ENCODE measurements around the gene OPCML. TPM values are rescaled to one million over a fixed set of nuclear protein-coding genes. Genes with fewer than 3 reads are reported as not detected.

Gene OPCML
- polyA plus RNA-seq, 3 donors: not detected

DNA sequence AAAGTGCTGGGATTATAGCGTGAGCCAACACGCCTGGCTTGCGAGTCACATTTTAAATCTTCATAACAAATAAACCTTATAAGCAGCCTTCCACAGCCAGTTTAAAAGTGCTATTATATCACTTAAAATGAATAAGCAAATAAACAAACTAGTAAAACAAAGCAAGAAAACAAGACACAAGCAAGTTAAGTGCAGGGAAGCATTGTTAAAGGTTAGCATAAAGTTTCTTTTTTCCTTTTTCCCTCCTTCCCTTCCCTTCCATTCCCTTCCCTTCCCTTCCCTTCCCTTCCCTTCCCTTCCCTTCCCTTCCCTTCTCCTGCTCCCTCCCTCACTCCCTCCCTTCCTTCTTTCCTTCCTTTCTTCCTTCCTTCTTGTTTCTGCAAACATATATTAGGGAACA is 278.7 kb downstream of the OPCML start:
- WGBS (ENCODE audit: insufficient coverage): 93% methylated on average over 3 of the region's 3 CpGs
- H3K4me1 Mint-ChIP-seq: no peaks in the 10 kb centered on the region
- peaks cover 4 to 5% (median 5%) of the 10 kb centered on the region in 3 donors for H3K27me3 Mint-ChIP-seq (ENCODE audit: low read depth in 3 of 3)
- H3K36me3 Mint-ChIP-seq: no peaks in the 10 kb centered on the region
- Histone ChIP-seq H4K20me1 (ENCODE audit: insufficient read depth, low read length) (no peaks in the 10 kb centered on the region), H3K9me3 (replicated peaks in 1 of 2; ENCODE audit: control insufficient read depth in 1 of 2, insufficient read depth in 1 of 2, low read length in 2 of 2) (no peaks in the 10 kb centered on the region), H3K4me3 (replicated peaks in 1 of 3; ENCODE audit: low read depth in 2 of 3, low read length in 3 of 3) (no peak overlapping the region), H3K9ac (ENCODE audit: insufficient read depth, low read length, poor library complexity, severe bottlenecking) (no peak overlapping the region), H2AFZ (ENCODE audit: insufficient read depth, low read depth, low read length, poor library complexity, severe bottlenecking) (no peak overlapping the region), H3K27ac (ENCODE audit: low read depth in 1 of 2, low read length in 2 of 2) (no peak overlapping the region), H3K27me3 (ENCODE audit: control insufficient read depth in 2 of 2, insufficient read depth in 2 of 2, low read length in 2 of 2) (no peaks in the 10 kb centered on the region), H3K36me3 (replicated peaks in 1 of 2; ENCODE audit: control insufficient read depth in 1 of 2, insufficient read depth in 2 of 2, low read length in 2 of 2) (no peaks in the 10 kb centered on the region), H3K79me2 (ENCODE audit: insufficient read depth, low read length) (no peaks in the 10 kb centered on the region), H3K4me1 (ENCODE audit: control insufficient read depth in 1 of 2, insufficient read depth in 2 of 2, low read length in 2 of 2) (no peaks in the 10 kb centered on the region), H3K4me2 (replicated peaks; ENCODE audit: extremely low read depth, low read length, poor library complexity, severe bottlenecking) (no peak overlapping the region)
- TF ChIP-seq, protein P1, sequence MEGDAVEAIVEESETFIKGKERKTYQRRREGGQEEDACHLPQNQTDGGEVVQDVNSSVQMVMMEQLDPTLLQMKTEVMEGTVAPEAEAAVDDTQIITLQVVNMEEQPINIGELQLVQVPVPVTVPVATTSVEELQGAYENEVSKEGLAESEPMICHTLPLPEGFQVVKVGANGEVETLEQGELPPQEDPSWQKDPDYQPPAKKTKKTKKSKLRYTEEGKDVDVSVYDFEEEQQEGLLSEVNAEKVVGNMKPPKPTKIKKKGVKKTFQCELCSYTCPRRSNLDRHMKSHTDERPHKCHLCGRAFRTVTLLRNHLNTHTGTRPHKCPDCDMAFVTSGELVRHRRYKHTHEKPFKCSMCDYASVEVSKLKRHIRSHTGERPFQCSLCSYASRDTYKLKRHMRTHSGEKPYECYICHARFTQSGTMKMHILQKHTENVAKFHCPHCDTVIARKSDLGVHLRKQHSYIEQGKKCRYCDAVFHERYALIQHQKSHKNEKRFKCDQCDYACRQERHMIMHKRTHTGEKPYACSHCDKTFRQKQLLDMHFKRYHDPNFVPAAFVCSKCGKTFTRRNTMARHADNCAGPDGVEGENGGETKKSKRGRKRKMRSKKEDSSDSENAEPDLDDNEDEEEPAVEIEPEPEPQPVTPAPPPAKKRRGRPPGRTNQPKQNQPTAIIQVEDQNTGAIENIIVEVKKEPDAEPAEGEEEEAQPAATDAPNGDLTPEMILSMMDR (IDR thresholded peaks at IDR 0.05): no peak
- intact Hi-C loops (cut with micrococcal nuclease): no loop called here
- no peak overlapping the region for H3K27ac Mint-ChIP-seq
- H3K4me3 Mint-ChIP-seq: no peak overlapping the region
- H3K9me3 Mint-ChIP-seq: peaks cover 0 to 9% (median 3%) of the 10 kb centered on the region in 7 donors
- DNase-seq: no peak

DNA sequence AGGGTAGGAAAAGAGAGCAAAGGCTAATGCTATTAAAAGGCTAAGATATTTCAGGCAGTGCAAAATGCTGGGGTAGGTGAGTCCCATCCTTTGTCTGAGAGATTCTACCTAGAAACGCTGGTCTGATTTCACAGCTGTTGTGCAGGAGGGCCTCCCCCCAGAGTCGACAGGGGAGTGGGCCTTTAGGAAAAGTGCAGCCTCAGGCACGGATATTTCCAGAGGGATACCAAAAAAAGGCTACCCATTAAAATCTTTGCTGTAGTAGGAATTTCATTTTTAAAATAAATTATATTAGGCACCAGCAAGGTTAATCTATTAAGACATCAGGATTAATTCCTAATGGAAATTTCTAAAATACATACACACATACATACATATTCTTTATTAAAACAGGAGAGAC is 280.5 kb downstream of the OPCML start:
- Histone ChIP-seq H3K9me3 (replicated peaks in 1 of 2; ENCODE audit: control insufficient read depth in 1 of 2, insufficient read depth in 1 of 2, low read length in 2 of 2) (no peaks in the 10 kb centered on the region), H3K27ac (ENCODE audit: low read depth in 1 of 2, low read length in 2 of 2) (no peak overlapping the region), H2AFZ (ENCODE audit: insufficient read depth, low read depth, low read length, poor library complexity, severe bottlenecking) (no peak overlapping the region), H3K36me3 (replicated peaks in 1 of 2; ENCODE audit: control insufficient read depth in 1 of 2, insufficient read depth in 2 of 2, low read length in 2 of 2) (no peaks in the 10 kb centered on the region), H3K9ac (ENCODE audit: insufficient read depth, low read length, poor library complexity, severe bottlenecking) (no peak overlapping the region), H4K20me1 (ENCODE audit: insufficient read depth, low read length) (no peaks in the 10 kb centered on the region), H3K4me2 (replicated peaks; ENCODE audit: extremely low read depth, low read length, poor library complexity, severe bottlenecking) (no peak overlapping the region), H3K79me2 (ENCODE audit: insufficient read depth, low read length) (no peaks in the 10 kb centered on the region), H3K27me3 (ENCODE audit: control insufficient read depth in 2 of 2, insufficient read depth in 2 of 2, low read length in 2 of 2) (no peaks in the 10 kb centered on the region), H3K4me3 (replicated peaks in 1 of 3; ENCODE audit: low read depth in 2 of 3, low read length in 3 of 3) (no peak overlapping the region), H3K4me1 (ENCODE audit: control insufficient read depth in 1 of 2, insufficient read depth in 2 of 2, low read length in 2 of 2) (no peaks in the 10 kb centered on the region)
- H3K36me3 Mint-ChIP-seq: no peaks in the 10 kb centered on the region
- H3K4me1 Mint-ChIP-seq: no peaks in the 10 kb centered on the region
- peaks cover 2 to 9% (median 4%) of the 10 kb centered on the region in 7 donors for H3K9me3 Mint-ChIP-seq
- intact Hi-C loops (cut with micrococcal nuclease): no loop called here
- peaks cover 2 to 9% (median 3%) of the 10 kb centered on the region in 3 donors for H3K27me3 Mint-ChIP-seq (ENCODE audit: low read depth in 3 of 3)
- 100% methylated on average over 1 of the region's 3 CpGs for WGBS (ENCODE audit: insufficient coverage)
- TF ChIP-seq, protein P1 (IDR thresholded peaks at IDR 0.05): no peak
- DNase-seq: no peak
- no peak overlapping the region for H3K27ac Mint-ChIP-seq
- no peak overlapping the region for H3K4me3 Mint-ChIP-seq
